ENCODE data around the gene ASPSCR1. TPM values are rescaled to one million over a fixed set of nuclear protein-coding genes. Genes with fewer than 3 reads are reported as not detected.

Gene ASPSCR1
- total and polyA plus RNA-seq, 2 of the 13 experiments (the other 11 are each of a cell fraction or from before 2014, with no cell fraction given): 274 to 314 TPM

DNA sequence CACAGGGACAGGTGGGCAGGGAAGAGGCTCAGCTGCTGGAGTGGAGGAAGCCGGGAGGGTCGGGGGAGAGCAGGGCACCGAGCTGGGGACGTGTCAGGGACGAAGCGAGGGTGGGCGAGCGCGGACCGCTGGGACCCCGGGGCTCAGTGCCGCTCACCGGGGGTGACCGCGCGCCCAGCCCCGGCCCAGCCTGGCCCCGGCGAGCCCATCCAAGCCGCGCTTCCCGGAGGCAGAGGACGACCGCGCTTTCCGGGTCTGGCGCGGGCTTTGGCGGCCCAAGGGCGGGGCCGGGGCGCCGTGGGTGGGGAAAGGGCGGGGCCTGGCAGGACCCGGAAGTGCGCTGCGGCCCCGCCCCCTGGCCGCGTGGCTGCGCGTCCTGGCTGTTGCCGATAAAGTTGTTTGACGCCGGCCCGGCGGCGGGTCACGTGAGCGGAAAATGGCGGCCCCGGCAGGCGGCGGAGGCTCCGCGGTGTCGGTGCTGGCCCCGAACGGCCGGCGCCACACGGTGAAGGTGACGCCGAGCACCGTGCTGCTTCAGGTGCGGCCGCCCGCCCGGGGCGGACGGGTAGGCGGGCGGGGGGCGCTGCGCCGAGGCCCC, at the start of gene ASPSCR1 (continued):
- peak; percentile 98 for TF ChIP-seq ZNF776 (CRISPR knock-in tag; IDR thresholded peaks at IDR 0.05)
- peak; percentile 92; the same call in 1 of the 2 replicates for TF ChIP-seq KLF6 (CRISPR knock-in tag; IDR thresholded peaks at IDR 0.05)
- peak; percentile 94 for TF ChIP-seq TFE3 (CRISPR knock-in tag; IDR thresholded peaks at IDR 0.05)
- TF ChIP-seq NCOA5 (CRISPR knock-in tag; IDR thresholded peaks at IDR 0.05): no peak
- no peak for TF ChIP-seq MZF1 (CRISPR knock-in tag; IDR thresholded peaks at IDR 0.05; ENCODE audit: borderline replicate concordance)
- peak; percentile 91 for TF ChIP-seq GABPB1 (CRISPR knock-in tag; IDR thresholded peaks at IDR 0.05)
- no peak; the same call in 1 of the 2 replicates for TF ChIP-seq STAT6 (CRISPR knock-in tag; IDR thresholded peaks at IDR 0.05; ENCODE audit: borderline replicate concordance)
- no peak for TF ChIP-seq RBM22 (optimal IDR thresholded peaks at IDR 0.05; ENCODE audit: low read length)
- TF ChIP-seq MAFG (CRISPR knock-in tag; IDR thresholded peaks at IDR 0.05): no peak
- no peak; the same call in 1 of the 2 replicates for TF ChIP-seq ATF3 (CRISPR knock-in tag; IDR thresholded peaks at IDR 0.05)
- TF ChIP-seq ZNF614 (CRISPR knock-in tag; IDR thresholded peaks at IDR 0.05; ENCODE audit: borderline replicate concordance): peak; percentile 75; the same call in 1 of the 2 replicates
- TF ChIP-seq, protein P1, sequence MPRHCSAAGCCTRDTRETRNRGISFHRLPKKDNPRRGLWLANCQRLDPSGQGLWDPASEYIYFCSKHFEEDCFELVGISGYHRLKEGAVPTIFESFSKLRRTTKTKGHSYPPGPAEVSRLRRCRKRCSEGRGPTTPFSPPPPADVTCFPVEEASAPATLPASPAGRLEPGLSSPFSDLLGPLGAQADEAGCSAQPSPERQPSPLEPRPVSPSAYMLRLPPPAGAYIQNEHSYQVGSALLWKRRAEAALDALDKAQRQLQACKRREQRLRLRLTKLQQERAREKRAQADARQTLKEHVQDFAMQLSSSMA (CRISPR knock-in tag; IDR thresholded peaks at IDR 0.05): peak; percentile 98
- no peak for TF ChIP-seq CCAR2 (optimal IDR thresholded peaks at IDR 0.05; ENCODE audit: low read depth, low read length)
- TF ChIP-seq PLRG1 (conservative IDR thresholded peaks at IDR 0.05): no peak
- TF ChIP-seq BHLHE40 (IDR thresholded peaks at IDR 0.05; ENCODE audit: low read length): peak; percentile 100
- peak; percentile 68; the same call in 1 of the 2 replicates for TF ChIP-seq ZNF431 (CRISPR knock-in tag; IDR thresholded peaks at IDR 0.05; ENCODE audit: borderline replicate concordance, low read depth)
- 0 out of 2 replicates have a peak, but pooled peaks have one; percentile 46 for TF ChIP-seq GZF1 (CRISPR knock-in tag; IDR thresholded peaks at IDR 0.05)
- TF ChIP-seq JUN (CRISPR knock-in tag; IDR thresholded peaks at IDR 0.05): no peak
- TF ChIP-seq, protein P2, sequence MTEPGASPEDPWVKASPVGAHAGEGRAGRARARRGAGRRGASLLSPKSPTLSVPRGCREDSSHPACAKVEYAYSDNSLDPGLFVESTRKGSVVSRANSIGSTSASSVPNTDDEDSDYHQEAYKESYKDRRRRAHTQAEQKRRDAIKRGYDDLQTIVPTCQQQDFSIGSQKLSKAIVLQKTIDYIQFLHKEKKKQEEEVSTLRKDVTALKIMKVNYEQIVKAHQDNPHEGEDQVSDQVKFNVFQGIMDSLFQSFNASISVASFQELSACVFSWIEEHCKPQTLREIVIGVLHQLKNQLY (CRISPR knock-in tag; IDR thresholded peaks at IDR 0.05): no peak; the same call in 1 of the 2 replicates
- TF ChIP-seq SMAD1 (CRISPR knock-in tag; IDR thresholded peaks at IDR 0.05; ENCODE audit: borderline replicate concordance, low read depth): peak; percentile 56
- TF ChIP-seq NKX3-1 (CRISPR knock-in tag; IDR thresholded peaks at IDR 0.05): no peak
- peak; percentile 89; the same call in 1 of the 2 replicates for TF ChIP-seq FOXK1 (CRISPR knock-in tag; IDR thresholded peaks at IDR 0.05; ENCODE audit: borderline replicate concordance, low read depth)
- no peak for TF ChIP-seq CBX5 (CRISPR knock-in tag; IDR thresholded peaks at IDR 0.05; ENCODE audit: borderline replicate concordance)
- no peak for TF ChIP-seq NBN (conservative IDR thresholded peaks at IDR 0.05)
